H9 (cell line): ENCODE data around the gene PKN3. TPM values are rescaled to one million over a fixed set of nuclear protein-coding genes. Genes with fewer than 3 reads are reported as not detected.

ENCODE experiments used
- DNase-seq: peaks from one replicate; pipeline ENCODE4 v3.0.0-alpha.2; 2017
- H2AFZ ChIP-seq: one replicate; pipeline ENCODE4 v1.6.1; 2013; ENCODE audit warnings: mild to moderate bottlenecking, low read length, control low read depth, moderate library complexity
- H2AK5ac ChIP-seq: 2 replicates; pipeline ENCODE4 v1.6.1; 2013; ENCODE audit warnings: low read length, control low read depth, mixed read lengths; ENCODE audit not compliant: insufficient read length
- H2BK120ac ChIP-seq: one replicate; pipeline ENCODE4 v1.6.1; 2013; ENCODE audit warnings: low read depth, mild to moderate bottlenecking, low read length, control low read depth, inconsistent platforms; ENCODE audit not compliant: poor library complexity, severe bottlenecking
- H2BK12ac ChIP-seq: 2 replicates; pipeline ENCODE4 v1.6.1; 2013; ENCODE audit warnings: low read length, control low read depth, mixed read lengths, low read depth; ENCODE audit not compliant: insufficient read length
- H2BK15ac ChIP-seq: 2 replicates; pipeline ENCODE4 v1.6.1; 2013; ENCODE audit warnings: low read depth, low read length, control low read depth
- H2BK20ac ChIP-seq: one replicate; pipeline ENCODE4 v1.6.1; 2013; ENCODE audit warnings: low read depth, mild to moderate bottlenecking, low read length, control low read depth, inconsistent platforms; ENCODE audit not compliant: poor library complexity, severe bottlenecking
- H2BK5ac ChIP-seq: 2 replicates; pipeline ENCODE4 v1.6.1; 2013; ENCODE audit warnings: low read length, control low read depth, mixed read lengths; ENCODE audit not compliant: insufficient read length
- H3K14ac ChIP-seq: 2 replicates; pipeline ENCODE4 v1.6.1; 2013; ENCODE audit warnings: low read length, control low read depth; ENCODE audit not compliant: insufficient read depth
- H3K18ac ChIP-seq: 2 replicates; pipeline ENCODE4 v1.6.1; 2013; ENCODE audit warnings: low read depth, mild to moderate bottlenecking, mixed read lengths, low read length, control low read depth; ENCODE audit not compliant: insufficient read length
- H3K23ac ChIP-seq: 2 replicates; pipeline ENCODE4 v1.6.1; 2013; ENCODE audit warnings: low read length, control low read depth, mixed read lengths, low read depth; ENCODE audit not compliant: insufficient read length
- H3K23me2 ChIP-seq: 2 replicates; pipeline ENCODE4 v1.6.1; 2013; ENCODE audit warnings: low read depth, mild to moderate bottlenecking, mixed read lengths, low read length, control low read depth; ENCODE audit not compliant: insufficient read length, poor library complexity, severe bottlenecking
- H3K27ac ChIP-seq: 2 replicates; pipeline ENCODE4 v1.5.1; 2013; ENCODE audit warnings: low read length, control low read depth, mixed read lengths, low read depth; ENCODE audit not compliant: insufficient read length
- H3K27me3 ChIP-seq: 2 replicates; pipeline ENCODE4 v1.6.1; 2013; ENCODE audit warnings: low read length, control low read depth, inconsistent platforms; ENCODE audit not compliant: insufficient read depth
- H3K4ac ChIP-seq: 2 replicates; pipeline ENCODE4 v1.6.1; 2013; ENCODE audit warnings: low read depth, mild to moderate bottlenecking, control low read depth, inconsistent platforms, low read length, moderate library complexity
- H3K4me1 ChIP-seq: 2 replicates; pipeline ENCODE4 v1.6.1; 2013; ENCODE audit warnings: low read length, control low read depth, inconsistent platforms; ENCODE audit not compliant: insufficient read depth
- H3K4me2 ChIP-seq: 2 replicates; pipeline ENCODE4 v1.6.1; 2013; ENCODE audit warnings: low read length, control low read depth, mixed read lengths; ENCODE audit not compliant: insufficient read length, insufficient read depth
- H3K56ac ChIP-seq: 2 replicates; pipeline ENCODE4 v1.6.1; 2013; ENCODE audit warnings: low read depth, mild to moderate bottlenecking, mixed read lengths, low read length, control low read depth; ENCODE audit not compliant: insufficient read length
- H3K79me1 ChIP-seq: 2 replicates; pipeline ENCODE4 v1.6.1; 2013; ENCODE audit warnings: low read depth, mild to moderate bottlenecking, moderate library complexity, low read length, control low read depth, inconsistent platforms; ENCODE audit not compliant: insufficient read depth, poor library complexity, severe bottlenecking
- H3K79me2 ChIP-seq: 2 replicates; pipeline ENCODE4 v1.6.1; 2013; ENCODE audit warnings: low read length, control low read depth, inconsistent platforms; ENCODE audit not compliant: insufficient read depth
- H3K9ac ChIP-seq: 2 replicates; pipeline ENCODE4 v1.6.1; 2013; ENCODE audit warnings: low read length, control low read depth, mixed read lengths; ENCODE audit not compliant: insufficient read length; ENCODE audit errors: extremely low read depth
- H3K9me3 ChIP-seq: one replicate; pipeline ENCODE4 v1.6.1; 2013; ENCODE audit warnings: low read depth, low read length, inconsistent platforms; ENCODE audit not compliant: control insufficient read depth
- H3T11ph ChIP-seq: one replicate; pipeline ENCODE4 v1.6.1; 2013; ENCODE audit warnings: mild to moderate bottlenecking, low read length, control low read depth, inconsistent platforms
- H4K20me1 ChIP-seq: one replicate; pipeline ENCODE4 v1.6.1; 2013; ENCODE audit not compliant: control insufficient read depth, insufficient read length, insufficient read depth
- H4K5ac ChIP-seq: 2 replicates; pipeline ENCODE4 v1.6.1; 2013; ENCODE audit warnings: low read depth, mild to moderate bottlenecking, mixed read lengths, low read length, control low read depth; ENCODE audit not compliant: insufficient read length
- H4K8ac ChIP-seq: replicated peaks from 2 replicates; pipeline ENCODE4 v1.6.1; 2013; ENCODE audit warnings: low read length, control low read depth, mixed read lengths, low read depth; ENCODE audit not compliant: insufficient read length
- H4K91ac ChIP-seq: 2 replicates; pipeline ENCODE4 v1.6.1; 2013; ENCODE audit warnings: low read depth, mild to moderate bottlenecking, moderate library complexity, mixed read lengths, low read length, control low read depth; ENCODE audit not compliant: insufficient read length
- H3K27ac Mint-ChIP-seq, 3 experiments: 2 replicates in 2 of 3; 3 replicates in 1 of 3; pipeline ENCODE4 v1.8.0; 2020 to 2021; ENCODE audit warnings: mixed read lengths in 3 of 3, mild to moderate bottlenecking in 1 of 3, moderate library complexity in 1 of 3
- H3K27me3 Mint-ChIP-seq: 2 replicates; pipeline ENCODE4 v1.8.0; 2021; ENCODE audit warnings: low read depth, mild to moderate bottlenecking, moderate library complexity, mixed read lengths
- H3K36me3 Mint-ChIP-seq, 3 experiments: 2 replicates in 2 of 3; 3 replicates in 1 of 3; pipeline ENCODE4 v1.8.0; 2020 to 2021; ENCODE audit warnings: low read depth in 3 of 3, mixed read lengths in 3 of 3; ENCODE audit not compliant: insufficient read depth in 1 of 3
- H3K4me1 Mint-ChIP-seq, 2 experiments: 2 replicates each; pipeline ENCODE4 v1.8.0; 2020; ENCODE audit warnings: mixed read lengths in 2 of 2
- H3K4me3 Mint-ChIP-seq, 2 experiments: 2 replicates in 1 of 2; 3 replicates in 1 of 2; pipeline ENCODE4 v1.8.0; 2020 to 2021; ENCODE audit warnings: mild to moderate bottlenecking in 2 of 2, mixed read lengths in 2 of 2, moderate library complexity in 1 of 2
- H3K9me3 Mint-ChIP-seq, 2 experiments: 2 replicates in 1 of 2; 3 replicates in 1 of 2; pipeline ENCODE4 v1.8.0; 2020; ENCODE audit warnings: mild to moderate bottlenecking in 2 of 2, mixed read lengths in 2 of 2, moderate library complexity in 1 of 2
- CTCF ChIP-seq: fragments of 200-600 bp; sonication (generic); conservative IDR thresholded peaks from 3 replicates; pipeline ENCODE4 v1.8.0; 2021; ENCODE audit warnings: antibody characterized with exemption, mild to moderate bottlenecking
- WGBS: extraction: QIAGEN DNeasy Blood & Tissue Kit; methylation state at CpG from one replicate; pipeline ENCODE4 v1.1.7; 2013; ENCODE audit warnings: missing lambda C conversion rate, low lambda C conversion rate, mixed read lengths; ENCODE audit not compliant: insufficient read length; ENCODE audit errors: extremely low coverage; 5-methylcytosine and 5-hydroxymethylcytosine counted together
- total RNA-seq: library from RNA; stranded (reverse); gene quantifications from 2 replicates; pipeline ENCODE4 v1.2.1, GENCODE V29; 2021

The PKN3 gene
- total RNA-seq, 1 experiment from 2014 or later, result 25.0 TPM

GRCh38 chr9:128685636-128686489 is 16.4 kb upstream of the PKN3 start:
- Histone ChIP-seq H3K4ac (no peak overlapping the region), H2BK120ac (no peak overlapping the region), H2BK20ac (no peak overlapping the region), H3K27ac (no peak overlapping the region), H3K79me1 (no peaks in the 10 kb centered on the region), H3K79me2 (peaks cover 42% of the 10 kb centered on the region), H3K4me2 (peak overlapping the region; percentile 73), H3K23me2 (peaks cover 18% of the 10 kb centered on the region), H4K5ac (no peak overlapping the region), H3K18ac (no peak overlapping the region), H3T11ph (no peak overlapping the region), H2AK5ac (no peak overlapping the region), H2AFZ (no peak overlapping the region), H3K14ac (no peak overlapping the region), H2BK15ac (no peak overlapping the region), H3K56ac (no peak overlapping the region), H3K23ac (no peak overlapping the region), H2BK5ac (no peak overlapping the region), H3K9ac (peak overlapping the region; percentile 92), H4K8ac (no peak overlapping the region), H4K20me1 (no peaks in the 10 kb centered on the region), H3K9me3 (no peaks in the 10 kb centered on the region), H2BK12ac (no peak overlapping the region), H3K4me1 (peaks cover 4% of the 10 kb centered on the region; the same call in 1 of the 2 replicates), H3K27me3 (no peaks in the 10 kb centered on the region), H4K91ac (no peak overlapping the region)
- peak overlapping the region; percentile 68 to 92 (median 81) for H3K27ac Mint-ChIP-seq
- peaks cover 42 to 47% of the 10 kb centered on the region in 2 experiments for H3K4me1 Mint-ChIP-seq
- H3K36me3 Mint-ChIP-seq, result peaks cover 34 to 46% (median 45%) of the 10 kb centered on the region in 3 experiments
- peaks cover 11 to 13% of the 10 kb centered on the region in 2 experiments for H3K9me3 Mint-ChIP-seq
- no peak for TF ChIP-seq CTCF
- WGBS, result no CpG with 5 or more reads among the region's 17 CpGs
- no peaks in the 10 kb centered on the region for H3K27me3 Mint-ChIP-seq
- no peak for DNase-seq
- H3K4me3 Mint-ChIP-seq, result peak overlapping the region; percentile 95 to 100
